OCI-LY1 (cell line): ENCODE results near the gene IQCN.

Experiments used
- EZH2 ChIP-seq: fragments of 200-600 bp; sonication (generic), shearing (Covaris generic); IDR thresholded peaks from 2 replicates; pipeline ENCODE4 v1.8.0; 2017; ENCODE audit warnings: borderline replicate concordance, mixed run types, mild to moderate bottlenecking, antibody characterized with exemption, low read length, moderate library complexity, mixed read lengths
- TF ChIP-seq, protein P1 (sequence below): fragments of 200-600 bp; sonication (generic), shearing (Covaris generic); IDR thresholded peaks from 2 replicates; pipeline ENCODE4 v1.5.1; 2017; ENCODE audit warnings: mild to moderate bottlenecking, antibody characterized with exemption, low read length, moderate library complexity, mixed read lengths

DNA sequence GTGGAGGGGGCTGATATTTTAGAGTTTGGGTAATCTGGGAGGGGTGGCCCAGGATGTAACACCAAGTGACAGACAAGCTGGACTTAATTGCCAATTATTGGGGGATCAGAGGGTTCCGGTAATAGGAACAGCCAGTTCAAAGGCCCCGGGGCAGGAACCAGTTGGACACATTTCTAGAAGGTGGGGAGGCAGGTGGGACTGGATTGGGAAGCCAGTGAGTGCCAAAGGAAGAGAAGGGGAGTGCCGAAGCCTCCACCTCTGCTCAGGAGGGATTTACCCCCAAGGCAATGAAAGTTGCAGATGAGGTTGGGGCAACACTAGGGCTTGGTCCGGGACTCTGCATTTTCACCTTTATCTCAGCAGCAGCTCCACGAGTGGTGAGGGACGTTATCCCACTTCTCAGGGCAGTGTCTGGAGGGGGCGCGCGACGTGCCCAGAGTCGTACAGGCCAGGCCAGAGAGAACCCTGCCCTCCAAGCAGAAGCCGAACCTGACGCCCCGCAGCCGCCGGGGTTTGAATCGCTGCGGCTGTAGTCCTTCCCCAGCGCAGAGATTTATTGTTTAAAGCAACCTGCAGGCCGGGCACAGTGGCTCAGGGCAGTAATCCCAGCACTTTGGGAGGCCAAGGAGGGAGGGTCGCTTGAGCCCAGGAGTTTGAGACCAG is 12.9 kb upstream of the IQCN start:
- TF ChIP-seq, protein P1, sequence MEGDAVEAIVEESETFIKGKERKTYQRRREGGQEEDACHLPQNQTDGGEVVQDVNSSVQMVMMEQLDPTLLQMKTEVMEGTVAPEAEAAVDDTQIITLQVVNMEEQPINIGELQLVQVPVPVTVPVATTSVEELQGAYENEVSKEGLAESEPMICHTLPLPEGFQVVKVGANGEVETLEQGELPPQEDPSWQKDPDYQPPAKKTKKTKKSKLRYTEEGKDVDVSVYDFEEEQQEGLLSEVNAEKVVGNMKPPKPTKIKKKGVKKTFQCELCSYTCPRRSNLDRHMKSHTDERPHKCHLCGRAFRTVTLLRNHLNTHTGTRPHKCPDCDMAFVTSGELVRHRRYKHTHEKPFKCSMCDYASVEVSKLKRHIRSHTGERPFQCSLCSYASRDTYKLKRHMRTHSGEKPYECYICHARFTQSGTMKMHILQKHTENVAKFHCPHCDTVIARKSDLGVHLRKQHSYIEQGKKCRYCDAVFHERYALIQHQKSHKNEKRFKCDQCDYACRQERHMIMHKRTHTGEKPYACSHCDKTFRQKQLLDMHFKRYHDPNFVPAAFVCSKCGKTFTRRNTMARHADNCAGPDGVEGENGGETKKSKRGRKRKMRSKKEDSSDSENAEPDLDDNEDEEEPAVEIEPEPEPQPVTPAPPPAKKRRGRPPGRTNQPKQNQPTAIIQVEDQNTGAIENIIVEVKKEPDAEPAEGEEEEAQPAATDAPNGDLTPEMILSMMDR: no peak
- TF ChIP-seq EZH2: no peak
